H1 (cell line): ENCODE results near the gene MPP4. TPM values are rescaled to one million over a fixed set of nuclear protein-coding genes. Genes with fewer than 3 reads are reported as not detected.

Source experiments
- CTCF ChIA-PET: fragments of 300-600 bp; sonication (Branson Sonifier 250); formaldehyde crosslinking; loops from one replicate; lab custom pipeline; 2021; ENCODE audit not compliant: partially characterized antibody; lab: Charles Lee
- POLR2A ChIA-PET: fragments of 300-600 bp; sonication (Branson Sonifier 250); formaldehyde crosslinking; loops from one replicate; lab custom pipeline; 2021; ENCODE audit warnings: inconsistent platforms; ENCODE audit not compliant: partially characterized antibody; lab: Charles Lee
- DNase-seq, 2 experiments: peaks; one replicate each; pipeline versions ENCODE4 v3.0.0 to v3.0.0-alpha.2; 2010 to 2022; ENCODE audit warnings: low spot score in 2 of 2, low read depth in 1 of 2, mixed read lengths in 1 of 2
- FAIRE-seq: peaks from 2 replicates; lab custom pipeline; 2011; peaks lifted over from hg19 to GRCh38; lab: Jason Lieb, UNC
- H2AFZ ChIP-seq: 2 replicates; pipeline ENCODE4 v1.8.1; 2012; ENCODE audit warnings: low read length, inconsistent platforms
- H2AK5ac ChIP-seq: 2 replicates; pipeline ENCODE4 v1.6.1; 2013; ENCODE audit warnings: low read depth, low read length
- H2BK120ac ChIP-seq: replicated peaks from 2 replicates; pipeline ENCODE3; 2013; ENCODE audit warnings: low read depth, low read length, inconsistent platforms
- H2BK12ac ChIP-seq: 2 replicates; pipeline ENCODE4 v1.6.1; 2013; ENCODE audit warnings: low read depth, low read length
- H2BK15ac ChIP-seq: 2 replicates; pipeline ENCODE4 v1.6.1; 2013; ENCODE audit warnings: low read length
- H2BK20ac ChIP-seq: 2 replicates; pipeline ENCODE4 v1.6.1; 2013; ENCODE audit warnings: low read length
- H2BK5ac ChIP-seq: 2 replicates; pipeline ENCODE4 v1.6.1; 2013; ENCODE audit warnings: low read depth, low read length
- H3K14ac ChIP-seq: 2 replicates; pipeline ENCODE4 v1.6.1; 2013; ENCODE audit warnings: inconsistent platforms; ENCODE audit not compliant: insufficient read length
- H3K18ac ChIP-seq: 2 replicates; pipeline ENCODE4 v1.6.1; 2013; ENCODE audit warnings: low read length; ENCODE audit errors: extremely low read depth
- H3K23ac ChIP-seq: 2 replicates; pipeline ENCODE4 v1.6.1; 2013; ENCODE audit warnings: inconsistent platforms; ENCODE audit not compliant: insufficient read length
- H3K23me2 ChIP-seq: 2 replicates; pipeline ENCODE4 v1.6.1; 2013; ENCODE audit warnings: low read depth, low read length
- H3K27ac ChIP-seq: 2 replicates; pipeline ENCODE4 v1.6.1; 2011; ENCODE audit warnings: low read depth, low read length, inconsistent platforms
- H3K27me3 ChIP-seq, 4 experiments: replicated peaks in 1 of 4; 1 replicate in 1 of 4; 2 replicates in 3 of 4; pipeline versions ENCODE4 v1.6.1 to v1.8.1; 2011 to 2013; ENCODE audit warnings: low read length in 3 of 4, mild to moderate bottlenecking in 3 of 4, inconsistent platforms in 2 of 4, mixed read lengths in 2 of 4, moderate library complexity in 1 of 4; ENCODE audit not compliant: control insufficient read depth in 3 of 4, insufficient read depth in 3 of 4; ENCODE audit errors: extremely low read depth in 1 of 4
- H3K36me3 ChIP-seq, 4 experiments: 2 replicates each; pipeline versions ENCODE4 v1.6.1 to v1.8.1; 2011 to 2013; ENCODE audit warnings: mild to moderate bottlenecking in 4 of 4, low read length in 3 of 4, moderate library complexity in 2 of 4, control low read depth in 1 of 4, inconsistent platforms in 1 of 4; ENCODE audit not compliant: insufficient read depth in 4 of 4, control insufficient read depth in 2 of 4
- H3K4ac ChIP-seq: replicated peaks from 2 replicates; pipeline ENCODE3; 2013; ENCODE audit warnings: low read length, low read depth, mixed read lengths, inconsistent platforms; ENCODE audit not compliant: insufficient read length
- H3K4me1 ChIP-seq, 4 experiments: replicated peaks in 1 of 4; 1 replicate in 1 of 4; 2 replicates in 3 of 4; pipeline versions ENCODE4 v1.6.1 to v1.8.1; 2011 to 2013; ENCODE audit warnings: low read length in 3 of 4, inconsistent platforms in 2 of 4, mixed read lengths in 1 of 4; ENCODE audit not compliant: insufficient read depth in 4 of 4, control insufficient read depth in 3 of 4
- H3K4me2 ChIP-seq, 2 experiments: 2 replicates each; pipeline versions ENCODE4 v1.6.1 to v1.8.1; 2011 to 2013; ENCODE audit warnings: low read depth in 2 of 2, low read length in 2 of 2, control low read depth in 1 of 2, inconsistent platforms in 1 of 2, mild to moderate bottlenecking in 1 of 2; ENCODE audit not compliant: insufficient read depth in 1 of 2
- H3K4me3 ChIP-seq, 4 experiments: fragments of 200-600, 300-600 bp in 1 of 4; sonication (generic), shearing (Covaris generic), sonication (Bioruptor Twin) in 1 of 4; 2 replicates each; pipeline versions ENCODE4 v1.5.1 to v1.8.1; 2011 to 2016; ENCODE audit warnings: low read length in 4 of 4, low read depth in 3 of 4, control low read depth in 2 of 4, inconsistent platforms in 2 of 4, mild to moderate bottlenecking in 2 of 4, mixed read lengths in 1 of 4, moderate library complexity in 1 of 4; ENCODE audit not compliant: insufficient read depth in 2 of 4; ENCODE audit errors: extremely low read depth in 1 of 4
- H3K56ac ChIP-seq: replicated peaks from 2 replicates; pipeline ENCODE3; 2013; ENCODE audit warnings: low read depth, mild to moderate bottlenecking, mixed read lengths, low read length, inconsistent platforms; ENCODE audit not compliant: insufficient read length
- H3K79me1 ChIP-seq: 2 replicates; pipeline ENCODE4 v1.6.1; 2013; ENCODE audit warnings: low read depth, low read length, control low read depth
- H3K79me2 ChIP-seq, 2 experiments: 2 replicates each; pipeline versions ENCODE4 v1.6.1 to v1.8.1; 2012 to 2013; ENCODE audit warnings: low read length in 2 of 2, mild to moderate bottlenecking in 2 of 2, inconsistent platforms in 1 of 2; ENCODE audit not compliant: insufficient read depth in 2 of 2, control insufficient read depth in 1 of 2
- H3K9ac ChIP-seq, 4 experiments: replicated peaks in 1 of 4; 1 replicate in 1 of 4; 2 replicates in 3 of 4; pipeline versions ENCODE4 v1.6.1 to v1.8.1; 2011 to 2013; ENCODE audit warnings: low read depth in 3 of 4, low read length in 3 of 4, control low read depth in 2 of 4, mild to moderate bottlenecking in 2 of 4, moderate library complexity in 2 of 4, inconsistent platforms in 1 of 4; ENCODE audit errors: extremely low read depth in 1 of 4
- H3K9me3 ChIP-seq, 2 experiments: 2 replicates each; pipeline versions ENCODE4 v1.6.1 to v1.8.1; 2012 to 2013; ENCODE audit warnings: mild to moderate bottlenecking in 2 of 2, moderate library complexity in 2 of 2, control low read depth in 1 of 2, inconsistent platforms in 1 of 2, low read depth in 1 of 2, low read length in 1 of 2, mixed read lengths in 1 of 2; ENCODE audit not compliant: insufficient read depth in 2 of 2
- H4K20me1 ChIP-seq, 2 experiments: replicated peaks in 1 of 2; 2 replicates each; pipeline versions ENCODE3 to v1.8.1; 2011 to 2013; ENCODE audit warnings: inconsistent platforms in 2 of 2, low read length in 2 of 2, mild to moderate bottlenecking in 1 of 2; ENCODE audit not compliant: insufficient read depth in 2 of 2, control insufficient read depth in 1 of 2
- H4K5ac ChIP-seq: 2 replicates; pipeline ENCODE4 v1.6.1; 2013; ENCODE audit warnings: low read length, low read depth, mixed read lengths, inconsistent platforms; ENCODE audit not compliant: insufficient read length
- H4K8ac ChIP-seq: 2 replicates; pipeline ENCODE4 v1.8.0; 2013; ENCODE audit warnings: mild to moderate bottlenecking, moderate library complexity, low read length, inconsistent platforms; ENCODE audit not compliant: insufficient read depth; ENCODE audit errors: extremely low read depth
- H4K91ac ChIP-seq: replicated peaks from 2 replicates; pipeline ENCODE3; 2013; ENCODE audit warnings: low read length, mixed read lengths, inconsistent platforms; ENCODE audit not compliant: insufficient read length
- KDM1A ChIP-seq: fragments of 200-600, 300-600 bp; sonication (generic); IDR thresholded peaks from 2 replicates; pipeline ENCODE4 v1.7.1; 2016; ENCODE audit warnings: mild to moderate bottlenecking, low read length, borderline replicate concordance
- KDM5A ChIP-seq: fragments of 200-600 bp; IDR thresholded peaks from 2 replicates; pipeline ENCODE4 v1.7.1; 2012; ENCODE audit warnings: mild to moderate bottlenecking, low read length, inconsistent platforms, mixed read lengths
- POLR2A ChIP-seq, 2 experiments: IDR thresholded peaks; 1 replicate in 1 of 2; 2 replicates in 1 of 2; pipeline ENCODE4 v1.6.1; 2011; ENCODE audit warnings: low read depth in 2 of 2, low read length in 2 of 2, mild to moderate bottlenecking in 2 of 2; ENCODE audit errors: control extremely low read depth in 1 of 2
- WGBS, 2 experiments: shearing (Covaris generic) in 1 of 2; methylation state at CpG; one replicate each; pipeline versions ENCODE4 v1.1.6 to v1.1.7; 2013 to 2015; ENCODE audit warnings: low lambda C conversion rate in 2 of 2, mixed read lengths in 2 of 2, inconsistent platforms in 1 of 2, low coverage in 1 of 2, missing lambda C conversion rate in 1 of 2; ENCODE audit not compliant: insufficient replicate concordance in 2 of 2, insufficient coverage in 1 of 2, insufficient read length in 1 of 2; ENCODE audit errors: extremely low coverage in 1 of 2, missing lambda C conversion rate in 1 of 2; 5-methylcytosine and 5-hydroxymethylcytosine counted together
- polyA plus RNA-seq, 7 experiments: library from polyadenylated mRNA; depleted of rRNA in 3 of 7; stranded (reverse) in 5 of 7; unstranded in 2 of 7; fragments of >200 nt in 5 of 7; fragments of 200-250 nt in 2 of 7; gene quantifications; 1 replicate in 5 of 7; 2 replicates in 1 of 7; 4 replicates in 1 of 7; pipeline versions ENCODE4 v1.2.1 to v1.2.3, GENCODE V29; 2011 to 2013; ENCODE audit warnings: missing spikeins in 2 of 7, mixed read lengths in 2 of 7
- total RNA-seq: library from RNA; stranded (reverse); fragmentation: NEBNext Ultra II Directional; extraction: Animal tissue kit (Norgen Biotek cat#: 25700); gene quantifications from 2 replicates; pipeline ENCODE4 v1.2.1, GENCODE V29; 2021

Gene MPP4
- total and polyA plus RNA-seq, 2 of the 8 experiments (the other 6 are each of a cell fraction or from before 2014, with no cell fraction given) = not detected

DNA sequence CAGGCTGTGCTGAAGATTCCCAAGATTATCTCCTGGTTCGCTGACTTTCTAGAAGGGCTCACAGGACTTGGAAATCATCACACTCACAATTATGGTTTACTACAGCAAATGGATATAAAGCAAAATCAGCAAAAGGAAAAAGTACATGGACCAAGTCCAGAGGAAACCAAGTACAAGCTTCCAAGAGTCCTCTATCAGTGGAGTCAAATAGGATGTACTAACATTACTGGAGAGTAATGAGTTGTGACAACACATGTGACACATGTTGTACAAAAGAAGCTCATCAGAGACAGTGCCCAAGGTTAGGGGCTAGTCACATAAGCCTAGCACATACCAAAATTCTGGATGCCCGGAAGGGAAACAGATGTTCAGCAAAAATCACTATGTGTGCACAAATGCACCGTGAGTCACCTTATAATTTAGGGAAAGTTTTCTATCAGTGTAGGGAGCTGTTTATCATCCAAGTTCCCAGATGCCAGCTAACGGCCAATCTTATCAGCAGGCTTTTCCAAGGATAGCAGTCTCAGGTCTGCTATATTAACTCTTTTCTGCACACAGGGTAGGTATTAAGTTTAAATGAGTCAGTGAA is 64.7 kb downstream of the MPP4 start:
- FAIRE-seq = no peak
- Histone ChIP-seq H3K9me3 (no peaks in the 10 kb centered on the region), H3K56ac (no peak overlapping the region), H3K14ac (no peak overlapping the region), H4K8ac (no peak overlapping the region), H3K4me3 (no peak overlapping the region), H3K79me2 (no peaks in the 10 kb centered on the region), H2BK120ac (no peak overlapping the region), H3K18ac (no peak overlapping the region), H3K4me1 (no peaks in the 10 kb centered on the region), H4K20me1 (no peaks in the 10 kb centered on the region), H2BK5ac (no peak overlapping the region), H3K23ac (no peak overlapping the region), H3K27me3 (no peaks in the 10 kb centered on the region), H2AFZ (no peak overlapping the region), H3K23me2 (no peaks in the 10 kb centered on the region), H3K36me3 (peaks cover 23 to 87% (median 62%) of the 10 kb centered on the region in 4 experiments), H3K4ac (no peak overlapping the region), H4K91ac (no peak overlapping the region), H4K5ac (no peak overlapping the region), H3K9ac (no peak overlapping the region), H2BK12ac (no peak overlapping the region), H3K79me1 (no peaks in the 10 kb centered on the region), H2AK5ac (no peak overlapping the region), H2BK20ac (no peak overlapping the region), H2BK15ac (no peak overlapping the region), H3K4me2 (no peak overlapping the region), H3K27ac (no peak overlapping the region)
- ChIA-PET POLR2A (interaction anchor here (1.2 kb wide), 1 partner anchor 9 kb away, joined by 3 read pairs; no protein-coding TSS in a partner anchor), CTCF (no interaction called here)
- 89% methylated on average over 4 of the region's 4 CpGs; no CpG with 5 or more reads in 1 of the 2 experiments for whole genome bisulfite sequencing, 2 experiments
- DNase-seq = no peak
- TF ChIP-seq POLR2A (IDR thresholded peaks at IDR 0.05; ENCODE audit: control extremely low read depth in 1 of 2, low read depth in 2 of 2, low read length in 2 of 2) (no peak), KDM5A (no peak), KDM1A (no peak)
